ENCODE measurements around the gene GALNT10.

GRCh38 chr5:154209591-154210081, 19.1 kb downstream of the GALNT10 start:
- TF ChIP-seq CTCF (IDR thresholded peaks at IDR 0.05): no peak
- TF ChIP-seq POLR2A (IDR thresholded peaks at IDR 0.05): no peak

Measured in body of pancreas (tissue), 4 donors.